K562 (cell line): ENCODE results near the gene ADIG.

ENCODE experiments used
- ATF1 ChIP-seq, 2 experiments: fragments of 450-650 bp in 1 of 2; IDR thresholded peaks; 2 replicates each; pipeline ENCODE4 v1.6.1; 2016; ENCODE audit warnings: missing compliant biosample characterization in 1 of 2, missing genetic modification characterization in 1 of 2
- CTCF ChIP-seq, 3 experiments: IDR thresholded peaks in 2 of 3; conservative IDR thresholded peaks in 1 of 3; 2 replicates each; pipeline ENCODE4 v1.5.1; 2011 to 2012; ENCODE audit warnings: low read length in 3 of 3, mild to moderate bottlenecking in 3 of 3, control low read depth in 2 of 3, improper control_type of control experiment in 1 of 3, inconsistent platforms in 1 of 3, low read depth in 1 of 3, mixed read lengths in 1 of 3, moderate library complexity in 1 of 3; ENCODE audit not compliant: insufficient read depth in 2 of 3
- EZH2 ChIP-seq: IDR thresholded peaks from 2 replicates; pipeline ENCODE4 v1.6.1; 2012; ENCODE audit warnings: low read depth, mild to moderate bottlenecking, inconsistent platforms, low read length, borderline replicate concordance
- FOXM1 ChIP-seq, 2 experiments: fragments of 450-650 bp in 1 of 2; sonication (generic) in 1 of 2; formaldehyde crosslinking in 1 of 2; IDR thresholded peaks; 2 replicates each; pipeline versions ENCODE4 v1.6.1 to v1.9.0; 2017 to 2022; ENCODE audit warnings: low read depth in 2 of 2, mild to moderate bottlenecking in 2 of 2, missing genetic modification reagents in 1 of 2, moderate library complexity in 1 of 2
- FOXP1 ChIP-seq: sonication (generic); formaldehyde crosslinking; IDR thresholded peaks from 2 replicates; pipeline ENCODE4 v1.8.0; 2022; ENCODE audit warnings: mild to moderate bottlenecking, missing genetic modification reagents
- MTA2 ChIP-seq: fragments of 450-650 bp; IDR thresholded peaks from 2 replicates; pipeline ENCODE4 v1.6.1; 2016; ENCODE audit warnings: low read depth
- POLR2A ChIP-seq: fragments of 450-650 bp; conservative IDR thresholded peaks from 2 replicates; pipeline ENCODE4 v1.6.1; 2016
- SIN3A ChIP-seq, 2 experiments: fragments of 150-350 bp in 1 of 2; IDR thresholded peaks; 2 replicates each; pipeline ENCODE4 v1.6.1; 2011 to 2016; ENCODE audit warnings: borderline replicate concordance in 2 of 2, low read depth in 2 of 2, low read length in 2 of 2, mild to moderate bottlenecking in 2 of 2, moderate library complexity in 2 of 2; ENCODE audit not compliant: control insufficient read depth in 1 of 2
- SMC3 ChIP-seq: conservative IDR thresholded peaks from 2 replicates; pipeline ENCODE4 v1.6.1; 2011; ENCODE audit warnings: low read depth, low read length, improper control_type of control experiment; ENCODE audit not compliant: insufficient read depth
- TAF1 ChIP-seq: IDR thresholded peaks from 2 replicates; pipeline ENCODE4 v1.6.1; 2011; ENCODE audit warnings: mild to moderate bottlenecking, low read length, moderate library complexity; ENCODE audit not compliant: insufficient read depth, control insufficient read depth, severe bottlenecking; ENCODE audit errors: extremely low read depth
- ZNF57 ChIP-seq: fragments of 450-650 bp; formaldehyde crosslinking; IDR thresholded peaks from 2 replicates; pipeline ENCODE4 v1.4.0; 2020; ENCODE audit warnings: mild to moderate bottlenecking, moderate library complexity
- ZNF76 ChIP-seq: fragments of 250-450 bp; sonication (Bioruptor Pico); IDR thresholded peaks from 2 replicates; pipeline ENCODE4 v1.4.0; 2020; ENCODE audit warnings: mild to moderate bottlenecking, moderate library complexity, borderline replicate concordance
- TF ChIP-seq, protein P1 (sequence below): fragments of 450-650 bp; IDR thresholded peaks from 2 replicates; pipeline ENCODE4 v1.6.1; 2016; ENCODE audit warnings: missing biosample characterization, missing genetic modification characterization

DNA sequence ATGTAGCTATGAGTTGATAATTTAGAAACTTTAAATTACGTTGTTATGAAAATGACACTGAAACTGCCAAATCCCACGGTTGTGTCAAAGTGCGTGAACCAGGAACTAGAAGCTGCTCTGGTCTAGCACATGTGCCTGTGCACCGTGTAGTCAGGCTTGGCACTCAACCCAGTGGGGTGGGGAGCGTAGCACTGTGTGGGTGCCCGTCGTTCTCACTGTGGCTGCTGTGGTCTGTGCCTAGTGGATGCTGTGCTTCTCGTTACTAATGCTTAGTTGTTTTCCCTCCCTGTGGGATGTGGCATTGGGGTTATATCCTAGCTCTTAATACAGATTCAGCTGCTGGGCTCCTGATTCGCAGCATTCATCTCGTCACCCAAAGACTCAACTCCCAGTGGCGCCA is 46.2 kb upstream of the ADIG start:
- TF ChIP-seq, protein P1, sequence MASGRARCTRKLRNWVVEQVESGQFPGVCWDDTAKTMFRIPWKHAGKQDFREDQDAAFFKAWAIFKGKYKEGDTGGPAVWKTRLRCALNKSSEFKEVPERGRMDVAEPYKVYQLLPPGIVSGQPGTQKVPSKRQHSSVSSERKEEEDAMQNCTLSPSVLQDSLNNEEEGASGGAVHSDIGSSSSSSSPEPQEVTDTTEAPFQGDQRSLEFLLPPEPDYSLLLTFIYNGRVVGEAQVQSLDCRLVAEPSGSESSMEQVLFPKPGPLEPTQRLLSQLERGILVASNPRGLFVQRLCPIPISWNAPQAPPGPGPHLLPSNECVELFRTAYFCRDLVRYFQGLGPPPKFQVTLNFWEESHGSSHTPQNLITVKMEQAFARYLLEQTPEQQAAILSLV (tag): no peak
- no peak for TF ChIP-seq FOXP1
- no peak for TF ChIP-seq FOXM1 (IDR thresholded peaks at IDR 0.05; ENCODE audit: low read depth)
- no peak for TF ChIP-seq FOXM1 (CRISPR knock-in tag; IDR thresholded peaks at IDR 0.05; ENCODE audit: low read depth)
- no peak for TF ChIP-seq ZNF76 (CRISPR knock-in tag)
- TF ChIP-seq SMC3: no peak
- TF ChIP-seq SIN3A (IDR thresholded peaks at IDR 0.05; ENCODE audit: borderline replicate concordance in 2 of 2, control insufficient read depth in 1 of 2, low read depth in 2 of 2, low read length in 2 of 2): no peak
- no peak for TF ChIP-seq EZH2
- no peak for TF ChIP-seq ATF1 (CRISPR knock-in tag; IDR thresholded peaks at IDR 0.05)
- TF ChIP-seq ATF1 (tag; IDR thresholded peaks at IDR 0.05): no peak
- no peak for TF ChIP-seq MTA2
- no peak for TF ChIP-seq ZNF57 (CRISPR knock-in tag)
- TF ChIP-seq POLR2A: no peak
- TF ChIP-seq TAF1: no peak
- no peak for TF ChIP-seq CTCF (IDR thresholded peaks at IDR 0.05 in 2 of 3, conservative IDR thresholded peaks at IDR 0.05 in 1 of 3; ENCODE audit: insufficient read depth in 2 of 3, low read depth in 1 of 3, low read length in 3 of 3)
